Liver (tissue), 9 donors: ENCODE data around the gene NLGN3. TPM values are rescaled to one million over a fixed set of nuclear protein-coding genes. Genes with fewer than 3 reads are reported as not detected.

Source experiments
- DNase-seq: peaks from one replicate; pipeline ENCODE4 v3.0.0-alpha.2; 2017; ENCODE audit warnings: low spot score
- H3K27ac ChIP-seq, 2 donors: one replicate each; pipeline ENCODE4 v1.7.0; 2013; ENCODE audit warnings: inconsistent platforms in 2 of 2, low read length in 2 of 2, control low read depth in 1 of 2, low read depth in 1 of 2, mild to moderate bottlenecking in 1 of 2
- H3K27me3 ChIP-seq, 4 donors: one replicate each; pipeline versions ENCODE4 v1.6.1 to v1.7.0; 2013; ENCODE audit warnings: low read length in 3 of 4, inconsistent platforms in 1 of 4, mild to moderate bottlenecking in 1 of 4, moderate library complexity in 1 of 4; ENCODE audit not compliant: control insufficient read depth in 4 of 4, insufficient read depth in 4 of 4
- H3K36me3 ChIP-seq, 4 donors: one replicate each; pipeline versions ENCODE4 v1.6.1 to v1.7.0; 2013; ENCODE audit warnings: low read length in 3 of 4, mild to moderate bottlenecking in 3 of 4, low read depth in 1 of 4, moderate library complexity in 1 of 4; ENCODE audit not compliant: control insufficient read depth in 4 of 4, insufficient read depth in 3 of 4
- H3K4me1 ChIP-seq, 4 donors: one replicate each; pipeline versions ENCODE4 v1.6.1 to v1.7.0; 2013; ENCODE audit warnings: low read length in 3 of 4, mild to moderate bottlenecking in 3 of 4, moderate library complexity in 1 of 4; ENCODE audit not compliant: control insufficient read depth in 4 of 4, insufficient read depth in 4 of 4
- H3K4me3 ChIP-seq, 3 donors: one replicate each; pipeline versions ENCODE4 v1.6.1 to v1.7.0; 2013; ENCODE audit warnings: low read length in 3 of 3, control low read depth in 1 of 3, low read depth in 1 of 3, mild to moderate bottlenecking in 1 of 3
- H3K9ac ChIP-seq, 2 donors: one replicate each; pipeline ENCODE4 v1.7.0; 2013; ENCODE audit warnings: low read length in 2 of 2, mild to moderate bottlenecking in 2 of 2, moderate library complexity in 2 of 2, control low read depth in 1 of 2, low read depth in 1 of 2
- H3K9me3 ChIP-seq, 4 donors: one replicate each; pipeline versions ENCODE4 v1.6.1 to v1.7.0; 2013; ENCODE audit warnings: low read length in 3 of 4; ENCODE audit not compliant: control insufficient read depth in 4 of 4
- ATF3 ChIP-seq: IDR thresholded peaks from 2 replicates; pipeline ENCODE4 v1.6.1; 2016; ENCODE audit warnings: antibody characterized with exemption
- CTCF ChIP-seq: fragments of 150-350 bp; IDR thresholded peaks from 2 replicates; pipeline ENCODE4 v1.5.1; 2017; ENCODE audit warnings: improper control_type of control experiment, low read depth, low read length; ENCODE audit not compliant: missing input control
- EGR1 ChIP-seq, 2 donors: IDR thresholded peaks; 2 replicates each; pipeline ENCODE4 v1.6.1; 2016 to 2018; ENCODE audit warnings: antibody characterized with exemption in 2 of 2, low read depth in 2 of 2
- FOXA1 ChIP-seq: IDR thresholded peaks from 2 replicates; pipeline ENCODE4 v1.6.1; 2016; ENCODE audit warnings: antibody characterized with exemption
- GABPA ChIP-seq, 2 donors: IDR thresholded peaks in 1 of 2; conservative IDR thresholded peaks in 1 of 2; 2 replicates each; pipeline ENCODE4 v1.6.1; 2016; ENCODE audit warnings: antibody characterized with exemption in 2 of 2, mild to moderate bottlenecking in 1 of 2, moderate library complexity in 1 of 2
- HNF4A ChIP-seq, 2 donors: conservative IDR thresholded peaks; 2 replicates each; pipeline ENCODE4 v1.6.1; 2016; ENCODE audit warnings: antibody characterized with exemption in 2 of 2, mild to moderate bottlenecking in 2 of 2
- HNF4G ChIP-seq: IDR thresholded peaks from 2 replicates; pipeline ENCODE4 v1.6.1; 2016; ENCODE audit warnings: antibody characterized with exemption
- JUND ChIP-seq, 2 donors: IDR thresholded peaks; 2 replicates each; pipeline ENCODE4 v1.6.1; 2016; ENCODE audit warnings: antibody characterized with exemption in 2 of 2
- MAX ChIP-seq: IDR thresholded peaks from 2 replicates; pipeline ENCODE4 v1.6.1; 2016; ENCODE audit warnings: antibody characterized with exemption
- NR2F2 ChIP-seq: IDR thresholded peaks from 2 replicates; pipeline ENCODE4 v1.6.1; 2016; ENCODE audit warnings: antibody characterized with exemption
- RAD21 ChIP-seq, 2 donors: IDR thresholded peaks; 2 replicates each; pipeline ENCODE4 v1.6.1; 2016; ENCODE audit warnings: antibody characterized with exemption in 2 of 2, mild to moderate bottlenecking in 2 of 2
- REST ChIP-seq: IDR thresholded peaks from 2 replicates; pipeline ENCODE4 v1.6.1; 2016; ENCODE audit warnings: antibody characterized with exemption, mild to moderate bottlenecking
- RXRA ChIP-seq, 2 donors: IDR thresholded peaks; 2 replicates each; pipeline ENCODE4 v1.6.1; 2017 to 2018; ENCODE audit warnings: antibody characterized with exemption in 2 of 2, mild to moderate bottlenecking in 1 of 2
- SP1 ChIP-seq: IDR thresholded peaks from 2 replicates; pipeline ENCODE4 v1.6.1; 2018; ENCODE audit warnings: antibody characterized with exemption, mild to moderate bottlenecking
- TAF1 ChIP-seq: conservative IDR thresholded peaks from 2 replicates; pipeline ENCODE4 v1.6.1; 2016; ENCODE audit warnings: antibody characterized with exemption, mild to moderate bottlenecking
- YY1 ChIP-seq: IDR thresholded peaks from 2 replicates; pipeline ENCODE4 v1.6.1; 2016; ENCODE audit warnings: antibody characterized with exemption, mild to moderate bottlenecking
- ZBTB33 ChIP-seq: IDR thresholded peaks from 2 replicates; pipeline ENCODE4 v1.6.1; 2016; ENCODE audit warnings: antibody characterized with exemption
- WGBS: extraction: QIAGEN DNeasy Blood & Tissue Kit; methylation state at CpG from one replicate; pipeline ENCODE4 v1.1.7; 2013; 5-methylcytosine and 5-hydroxymethylcytosine counted together
- polyA plus RNA-seq, 2 donors: library from polyadenylated mRNA; stranded (reverse) in 1 of 2; unstranded in 1 of 2; fragments of 200-250 nt in 1 of 2; fragments of >200 nt in 1 of 2; fragmentation: Nextera tagmentation in 1 of 2; extraction: Ambion mirVana in 1 of 2; gene quantifications; one replicate each; pipeline versions ENCODE4 v1.2.1 to v1.2.3, GENCODE V29; 2013 to 2015
- total RNA-seq, 2 donors: library from RNA; depleted of rRNA; stranded (reverse); fragments of >200 nt; gene quantifications; one replicate each; pipeline ENCODE4 v1.2.3, GENCODE V29; 2014
- donor health status: healthy.
- donor health status: healthy.
- donor health status: healthy.
- donor health status: healthy.
- donor health status: healthy.

The NLGN3 gene
- total and polyA plus RNA-seq, 4 donors = 0.11 to 0.23 (median 0.15) TPM

- Histone ChIP-seq H3K36me3 (peaks cover 0 to 2% (median 0%) of the 10 kb centered on the region in 4 donors), H3K27me3 (no peaks in the 10 kb centered on the region), H3K27ac (no peak overlapping the region), H3K4me1 (peaks cover 0 to 6% (median 3%) of the 10 kb centered on the region in 4 donors), H3K4me3 (no peak overlapping the region), H3K9ac (no peak overlapping the region), H3K9me3 (no peaks in the 10 kb centered on the region)
- no peak for DNase-seq
- WGBS = 92% methylated on average over 28 of the region's 28 CpGs
- TF ChIP-seq JUND (IDR thresholded peaks at IDR 0.05) (no peak), FOXA1 (no peak), HNF4G (no peak), NR2F2 (no peak), SP1 (no peak), RAD21 (IDR thresholded peaks at IDR 0.05) (no peak), EGR1 (IDR thresholded peaks at IDR 0.05; ENCODE audit: low read depth in 2 of 2) (no peak), GABPA (IDR thresholded peaks at IDR 0.05 in 1 of 2, conservative IDR thresholded peaks at IDR 0.05 in 1 of 2) (no peak), ZBTB33 (no peak), RXRA (IDR thresholded peaks at IDR 0.05) (no peak)
Observed at GRCh38 chrX:71147496-71148277, 3.0 kb downstream of the NLGN3 start.

GRCh38 chrX:71148278-71148663 lies 3.6 kb downstream of the NLGN3 start:
- TF ChIP-seq REST (no peak), EGR1 (IDR thresholded peaks at IDR 0.05; ENCODE audit: low read depth in 2 of 2) (no peak), HNF4A (conservative IDR thresholded peaks at IDR 0.05) (no peak), GABPA (IDR thresholded peaks at IDR 0.05 in 1 of 2, conservative IDR thresholded peaks at IDR 0.05 in 1 of 2) (no peak), SP1 (no peak), MAX (no peak), ATF3 (no peak), RAD21 (IDR thresholded peaks at IDR 0.05) (no peak), HNF4G (no peak), RXRA (IDR thresholded peaks at IDR 0.05) (no peak), CTCF (no peak), YY1 (no peak), FOXA1 (no peak), TAF1 (no peak), ZBTB33 (no peak), NR2F2 (no peak)
- 88% methylated on average over 8 of the region's 8 CpGs for WGBS
- DNase-seq = no peak
- Histone ChIP-seq H3K9ac (no peak overlapping the region), H3K27ac (no peak overlapping the region), H3K4me3 (no peak overlapping the region), H3K27me3 (no peaks in the 10 kb centered on the region), H3K4me1 (peaks cover 0 to 6% (median 3%) of the 10 kb centered on the region in 4 donors), H3K9me3 (no peaks in the 10 kb centered on the region), H3K36me3 (no peaks in the 10 kb centered on the region)
